T-helper 2 cell treated with Interferon-gamma antibody and Interleukin-4, amounts not matched to agents 5 μg/mL and 100 μg/mL, for 36 hours (primary cell): ENCODE measurements around the gene TESK1.
"Not testable (repeated sequence)": the region's sequence is repeated elsewhere in the genome, so short reads cannot be mapped to it uniquely, and the experiment has no call there.

Experiments used
- DNase-seq: peaks from one replicate; pipeline ENCODE4 v3.0.0; 2021; ENCODE audit warnings: low spot score
- H3K27ac Mint-ChIP-seq: one replicate; pipeline ENCODE4 v1.8.0; 2021; ENCODE audit warnings: mild to moderate bottlenecking, mixed read lengths
- H3K27me3 Mint-ChIP-seq: one replicate; pipeline ENCODE4 v1.8.0; 2021; ENCODE audit warnings: low read depth, mixed read lengths
- H3K36me3 Mint-ChIP-seq: one replicate; pipeline ENCODE4 v1.8.0; 2021; ENCODE audit warnings: low read depth, mixed read lengths
- H3K4me1 Mint-ChIP-seq: one replicate; pipeline ENCODE4 v1.8.0; 2021; ENCODE audit warnings: low read depth, mixed read lengths
- H3K4me3 Mint-ChIP-seq: one replicate; pipeline ENCODE4 v1.8.0; 2022; ENCODE audit warnings: mild to moderate bottlenecking, moderate library complexity, mixed read lengths
- H3K9me3 Mint-ChIP-seq: one replicate; pipeline ENCODE4 v1.8.0; 2021; ENCODE audit warnings: mixed read lengths

TESK1 gene

DNA sequence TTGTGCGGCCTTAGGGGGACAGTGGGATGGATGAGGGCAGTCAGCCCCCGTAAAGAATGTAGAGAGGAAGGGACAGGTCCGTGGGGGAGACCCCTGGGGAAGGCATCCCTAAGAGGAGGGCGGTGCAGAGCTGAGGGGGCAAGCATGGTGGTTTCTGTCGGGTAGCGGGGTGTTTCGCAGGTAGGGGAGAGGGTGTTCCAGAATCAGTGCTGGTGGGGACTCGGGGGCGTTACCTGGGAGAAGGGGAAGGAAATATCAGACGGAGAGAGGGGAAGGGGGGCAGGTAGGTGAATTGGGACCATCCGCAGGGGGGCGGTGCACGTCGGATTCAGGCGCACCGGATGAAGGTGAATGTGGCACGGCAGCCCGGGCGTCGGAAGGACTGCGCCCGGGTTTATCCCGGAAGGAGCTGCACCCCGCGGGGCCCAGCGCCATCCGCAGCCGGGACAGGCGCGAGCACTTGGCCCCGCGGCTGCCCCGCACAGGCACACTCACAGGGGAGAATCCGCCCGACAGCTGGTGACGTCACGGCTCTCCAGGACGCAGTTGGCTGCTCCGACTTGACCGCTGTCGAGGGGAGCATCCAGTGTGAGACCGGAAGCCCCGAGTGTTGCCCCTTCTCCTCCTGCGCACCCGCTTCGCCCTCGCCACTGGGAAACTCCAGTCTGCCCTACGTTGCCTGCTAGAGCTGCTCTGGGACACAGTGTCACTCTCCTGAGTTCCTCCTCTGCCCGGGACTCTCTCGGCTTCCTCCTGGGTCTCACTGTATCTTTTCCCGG is 11.8 kb downstream of the TESK1 start:
- Mint-ChIP-seq H3K4me1 (peaks cover 37% of the 10 kb centered on the region), H3K9me3 (no peaks in the 10 kb centered on the region), H3K36me3 (no peaks in the 10 kb centered on the region), H3K4me3 (peak overlapping the region; percentile 81), H3K27me3 (no peaks in the 10 kb centered on the region), H3K27ac (peak overlapping the region; percentile 86)
- DNase-seq = peak; percentile 73

DNA sequence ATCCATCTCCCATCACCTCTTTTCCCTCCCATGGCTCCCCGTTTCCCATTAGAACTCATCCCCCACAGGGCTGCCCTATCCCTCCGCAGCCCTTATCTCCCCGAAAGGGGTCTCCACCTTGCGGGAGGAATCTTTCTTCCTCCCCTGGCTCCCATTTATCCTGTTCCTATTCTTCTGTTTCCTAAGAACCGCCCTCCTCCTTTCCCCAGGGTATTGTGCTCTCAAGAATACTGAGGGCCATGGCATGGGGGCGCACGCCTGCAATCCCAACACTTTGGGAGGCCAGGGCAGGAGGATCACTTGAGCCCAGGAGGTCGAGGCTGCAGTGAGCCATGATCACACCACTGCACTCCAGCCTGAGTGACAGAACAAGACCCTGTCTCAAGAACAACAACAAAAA is 12.5 kb downstream of the TESK1 start:
- Mint-ChIP-seq H3K27me3 (no peaks in the 10 kb centered on the region), H3K27ac (peak overlapping the region; percentile 86), H3K4me3 (peak overlapping the region; percentile 81), H3K36me3 (no peaks in the 10 kb centered on the region), H3K9me3 (no peaks in the 10 kb centered on the region), H3K4me1 (peaks cover 38% of the 10 kb centered on the region)
- DNase-seq = no peak

DNA sequence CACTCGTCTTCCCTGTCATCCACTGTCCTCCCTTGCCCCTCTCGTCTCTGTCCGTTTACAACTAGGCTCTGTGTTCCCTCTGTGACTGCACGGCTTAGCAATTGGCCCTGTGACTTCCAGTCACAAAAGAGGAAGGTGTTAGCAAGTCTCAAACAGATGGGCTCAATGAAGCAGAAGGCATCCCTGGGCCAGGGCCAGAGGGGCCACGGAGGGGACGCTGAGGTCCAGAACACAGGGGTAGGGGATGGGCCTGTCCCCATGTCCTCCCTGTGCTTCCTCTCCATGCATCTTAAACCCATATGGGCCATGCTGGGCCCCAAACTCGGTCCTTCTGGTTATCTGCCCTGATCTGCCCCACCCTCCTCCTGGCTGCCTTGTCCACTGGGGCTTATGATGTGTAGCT is 13.3 kb downstream of the TESK1 start, which contains the start of gene CD72:
CD72 (minus strand) TSS at position 89 of the 403 bp plus-strand sequence. CDS start 110 bp downstream, outside the sequence.
- Mint-ChIP-seq H3K27me3 (no peaks in the 10 kb centered on the region), H3K9me3 (no peaks in the 10 kb centered on the region), H3K4me1 (peaks cover 38% of the 10 kb centered on the region), H3K36me3 (no peaks in the 10 kb centered on the region), H3K27ac (peak within 1 kb of the TSS; percentile 86), H3K4me3 (peak within 1 kb of the TSS; percentile 81)
- DNase-seq = no peak

DNA sequence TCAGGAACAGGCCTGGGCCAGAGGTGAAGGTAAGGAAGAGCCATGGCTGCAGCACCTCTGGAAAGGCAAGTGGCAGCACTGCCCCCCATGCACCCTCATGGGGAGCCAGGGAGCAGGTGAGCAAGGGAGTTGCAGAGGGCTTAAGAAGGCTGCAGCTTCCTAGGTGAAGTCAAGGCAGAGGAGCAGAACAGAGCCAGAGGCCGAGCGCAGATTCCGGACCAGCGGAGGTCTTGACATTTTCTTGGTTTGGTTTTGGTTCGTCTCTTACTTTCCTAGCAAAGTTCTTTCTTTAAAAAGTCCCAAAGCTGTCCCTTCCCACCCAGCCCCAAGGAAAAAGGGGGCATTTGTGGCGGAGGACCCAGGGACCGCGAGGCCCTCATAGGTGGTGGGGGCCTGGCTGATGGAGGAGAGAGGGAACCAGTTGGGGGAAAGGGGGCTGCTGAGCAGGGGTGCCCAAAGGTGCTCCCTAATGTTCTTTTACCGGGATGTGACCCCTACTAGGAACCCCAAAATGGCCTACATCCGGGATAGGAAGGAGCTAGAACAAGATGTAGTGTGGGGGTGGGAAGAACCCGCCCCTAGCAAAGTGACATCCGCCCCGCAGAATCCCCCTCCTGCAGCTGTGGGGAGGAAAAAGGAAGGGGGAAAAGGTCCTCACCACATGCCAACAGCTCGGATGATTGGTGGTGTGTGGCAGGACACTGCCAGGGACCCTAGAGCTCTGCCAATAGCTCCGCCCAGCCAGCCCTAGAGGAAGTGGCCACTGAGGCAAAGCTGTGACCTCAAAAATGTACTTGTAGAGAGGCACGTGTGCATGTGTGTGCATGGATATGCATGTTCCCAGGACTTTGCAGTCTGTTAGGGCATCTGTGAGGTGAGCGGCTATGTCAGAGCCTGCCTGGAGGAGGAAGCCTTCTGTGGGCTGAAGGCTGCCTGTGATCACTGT is 14.1 kb downstream of the TESK1 start:
- Mint-ChIP-seq H3K9me3 (no peaks in the 10 kb centered on the region), H3K36me3 (no peaks in the 10 kb centered on the region), H3K4me3 (peak overlapping the region; percentile 81), H3K4me1 (peaks cover 38% of the 10 kb centered on the region), H3K27ac (peak overlapping the region; percentile 85), H3K27me3 (no peaks in the 10 kb centered on the region)
- DNase-seq = peak; percentile 72

DNA sequence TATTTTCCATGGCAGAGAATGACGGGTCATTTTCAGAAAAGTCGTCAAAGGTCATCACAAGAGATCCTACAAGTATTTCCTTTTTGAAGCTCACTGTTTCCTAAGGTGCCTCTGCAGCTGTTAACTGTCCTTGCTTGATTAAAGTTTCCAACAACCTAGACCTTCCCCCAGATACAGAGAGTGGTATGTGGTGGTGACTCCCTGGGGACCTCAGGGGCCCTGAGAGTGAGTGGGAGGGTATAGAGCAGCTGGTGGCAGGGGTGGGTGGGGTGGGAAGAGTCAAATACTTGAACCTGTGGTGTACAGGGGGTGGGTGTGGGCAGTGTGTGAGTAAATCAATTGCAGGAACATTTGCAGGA is 14.7 kb downstream of the TESK1 start:
- Mint-ChIP-seq H3K9me3 (no peaks in the 10 kb centered on the region), H3K4me3 (peak overlapping the region; percentile 59), H3K4me1 (peaks cover 38% of the 10 kb centered on the region), H3K27ac (peak overlapping the region; percentile 85), H3K36me3 (no peaks in the 10 kb centered on the region), H3K27me3 (no peaks in the 10 kb centered on the region)
- no peak for DNase-seq

DNA sequence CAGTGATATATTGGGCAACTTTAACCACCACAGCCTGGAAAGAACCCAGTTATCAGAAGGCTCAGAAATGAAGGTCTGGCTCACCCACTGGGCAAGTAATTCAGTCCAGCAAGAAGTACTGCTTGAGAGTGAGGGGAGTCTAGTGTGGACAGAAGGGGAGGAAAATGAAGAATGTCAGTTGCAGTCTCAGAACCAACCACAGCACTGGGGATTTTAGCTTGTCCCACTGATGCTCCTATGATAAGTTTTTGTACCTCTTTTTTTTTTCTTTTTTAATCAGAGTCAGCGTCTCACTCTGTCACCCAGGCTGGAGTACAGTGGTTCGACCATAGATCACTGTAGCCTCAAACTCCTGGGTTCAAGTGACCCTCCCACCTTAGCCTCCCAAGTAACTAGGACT is 22.5 kb downstream of the TESK1 start:
- H3K4me3 Mint-ChIP-seq = no peak overlapping the region
- DNase-seq = no peak
- H3K9me3 Mint-ChIP-seq = no peaks in the 10 kb centered on the region
- H3K27ac Mint-ChIP-seq = no peak overlapping the region
- H3K36me3 Mint-ChIP-seq = no peaks in the 10 kb centered on the region
- peaks cover 5% of the 10 kb centered on the region for H3K4me1 Mint-ChIP-seq
- H3K27me3 Mint-ChIP-seq = no peaks in the 10 kb centered on the region

DNA sequence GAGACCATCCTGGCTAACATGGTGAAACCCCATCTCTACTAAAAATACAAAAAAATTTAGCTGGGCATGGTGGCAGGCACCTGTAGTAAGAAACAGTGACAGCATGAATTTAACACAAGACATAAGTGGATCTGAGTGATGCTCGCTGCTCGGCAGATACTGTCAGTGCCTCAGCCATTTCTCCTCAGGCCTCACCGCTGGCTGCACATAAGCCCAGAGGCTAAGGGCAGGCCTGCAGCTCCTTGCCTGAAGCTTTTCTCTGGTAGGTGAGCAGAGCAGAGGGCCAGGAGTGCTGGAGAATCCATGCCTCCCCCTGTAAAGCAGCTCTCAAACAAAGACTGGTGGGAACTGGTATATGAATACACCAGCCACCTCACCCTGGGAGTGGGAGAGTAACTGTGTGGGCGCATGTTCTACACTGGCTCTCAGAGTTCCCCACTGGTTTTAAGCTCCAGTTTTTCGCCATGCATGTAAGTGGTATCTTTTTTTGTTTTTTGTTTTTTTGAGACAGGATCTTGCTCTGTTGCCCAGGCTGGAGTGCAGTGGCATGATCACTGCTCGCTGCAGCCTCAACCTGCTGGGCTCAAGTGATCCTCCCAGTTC is 23.4 kb downstream of the TESK1 start:
- no peak for DNase-seq
- H3K27ac Mint-ChIP-seq = no peak overlapping the region
- peaks cover 5% of the 10 kb centered on the region for H3K4me1 Mint-ChIP-seq
- no peak overlapping the region for H3K4me3 Mint-ChIP-seq
- H3K36me3 Mint-ChIP-seq = no peaks in the 10 kb centered on the region
- H3K27me3 Mint-ChIP-seq = no peaks in the 10 kb centered on the region
- H3K9me3 Mint-ChIP-seq = no peaks in the 10 kb centered on the region

DNA sequence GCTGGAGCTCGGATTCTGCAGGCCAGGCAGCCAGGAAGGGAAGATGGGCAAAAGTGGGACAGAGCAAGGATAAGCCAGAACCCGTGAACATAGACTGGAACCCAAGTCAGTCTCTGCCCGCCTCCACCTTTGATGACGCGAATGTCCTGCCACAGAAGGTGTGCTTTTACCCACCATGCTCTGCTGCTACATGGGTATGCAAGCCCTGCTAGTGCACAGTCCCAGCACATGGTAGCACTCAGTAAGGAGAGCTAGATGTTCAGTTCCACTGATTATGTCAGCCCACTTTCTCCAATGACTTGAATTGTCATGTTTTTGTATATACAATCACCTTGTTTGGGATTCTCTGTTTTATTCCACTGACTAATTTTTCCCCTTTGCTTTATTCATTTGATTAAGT is 24.5 kb downstream of the TESK1 start:
- H3K36me3 Mint-ChIP-seq = no peaks in the 10 kb centered on the region
- H3K4me1 Mint-ChIP-seq = peaks cover 5% of the 10 kb centered on the region
- H3K27me3 Mint-ChIP-seq = no peaks in the 10 kb centered on the region
- H3K9me3 Mint-ChIP-seq = no peaks in the 10 kb centered on the region
- H3K27ac Mint-ChIP-seq = no peak overlapping the region
- H3K4me3 Mint-ChIP-seq = no peak overlapping the region
- no peak for DNase-seq

DNA sequence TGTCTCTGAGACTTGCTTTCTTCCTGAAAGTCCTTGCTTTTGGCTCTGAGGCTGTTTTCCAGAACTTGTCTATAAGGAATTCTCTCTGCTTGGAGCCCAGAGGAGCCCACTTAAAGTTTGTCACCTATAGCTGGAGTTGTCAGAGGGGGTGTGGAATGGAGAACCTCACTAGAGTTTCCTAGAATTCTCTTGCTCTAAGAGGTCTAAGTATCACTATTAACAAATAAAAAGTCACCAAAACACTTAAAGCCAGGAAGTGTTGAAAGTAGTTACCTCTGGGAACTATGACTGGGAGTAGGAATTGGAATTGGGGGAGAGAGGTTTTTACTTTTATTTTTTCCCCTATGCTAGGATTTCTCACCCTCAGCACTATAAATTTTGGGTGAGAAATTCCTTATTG is 30.7 kb downstream of the TESK1 start:
- H3K4me3 Mint-ChIP-seq = no peak overlapping the region

DNA sequence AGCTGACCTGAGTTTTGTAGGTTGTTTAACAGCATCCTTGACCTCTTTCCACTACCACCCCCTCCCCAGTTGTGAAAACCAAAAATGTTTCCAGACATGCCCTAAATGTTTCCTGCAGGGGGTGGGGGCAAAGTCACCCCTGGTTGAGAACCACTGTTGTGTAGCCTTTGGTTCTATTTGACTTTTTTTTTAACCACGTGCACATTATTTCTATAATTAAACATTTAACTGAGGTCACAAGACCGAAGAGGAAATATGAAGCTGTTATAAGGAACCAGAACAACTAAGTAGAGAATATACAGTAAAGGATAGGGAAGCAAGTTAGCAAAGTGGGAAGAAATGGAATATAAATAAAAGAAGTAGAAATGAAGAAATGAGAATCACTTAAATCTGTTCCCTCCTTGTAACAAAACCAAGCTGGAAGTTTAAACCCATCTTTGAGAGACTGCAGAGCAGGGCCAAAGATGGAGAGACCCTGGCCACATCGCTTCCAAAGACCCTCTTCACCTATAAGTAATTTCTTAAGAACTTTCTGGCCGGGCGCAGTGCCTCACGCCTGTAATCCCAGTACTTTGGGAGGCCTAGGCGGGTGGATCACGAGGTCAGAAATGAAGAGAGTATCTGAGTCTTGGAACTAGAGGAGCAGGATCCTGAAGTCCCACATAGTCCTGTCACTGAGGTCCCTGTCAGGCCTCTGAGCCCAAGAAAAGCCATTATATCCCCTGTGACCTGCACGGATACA is 31.2 kb downstream of the TESK1 start:
- Mint-ChIP-seq H3K9me3 (peaks cover 10% of the 10 kb centered on the region), H3K4me1 (peaks cover 36% of the 10 kb centered on the region), H3K36me3 (peaks cover 21% of the 10 kb centered on the region), H3K27me3 (no peaks in the 10 kb centered on the region), H3K27ac (no peak overlapping the region), H3K4me3 (no peak overlapping the region)
- no peak for DNase-seq

More for the DNA sequence above, 30.7 kb downstream of the TESK1 start:
- H3K27ac Mint-ChIP-seq = no peak overlapping the region
- no peaks in the 10 kb centered on the region for H3K27me3 Mint-ChIP-seq
- H3K9me3 Mint-ChIP-seq = peaks cover 5% of the 10 kb centered on the region
- H3K4me1 Mint-ChIP-seq = peaks cover 36% of the 10 kb centered on the region
- no peak for DNase-seq
- H3K36me3 Mint-ChIP-seq = peaks cover 15% of the 10 kb centered on the region

DNA sequence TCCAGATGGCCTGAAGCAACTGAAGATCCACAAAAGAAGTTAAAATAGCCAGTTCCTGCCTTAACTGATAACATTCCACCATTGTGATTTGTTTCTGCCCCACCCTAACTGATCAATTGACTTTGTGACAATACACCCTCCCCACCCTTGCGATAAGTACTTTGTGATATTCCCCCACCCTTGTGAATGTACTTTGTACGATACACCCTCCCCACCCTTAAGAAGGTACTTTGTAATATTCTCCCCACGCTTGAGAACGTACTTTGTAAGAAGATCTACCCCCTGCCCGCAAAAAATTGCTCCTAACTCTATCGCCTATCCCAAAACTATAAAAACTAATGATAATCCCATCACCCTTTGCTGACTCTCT is 31.8 kb downstream of the TESK1 start:
- not testable (repeated sequence) for DNase-seq, H3K27ac Mint-ChIP-seq, H3K4me3 Mint-ChIP-seq, H3K27me3 Mint-ChIP-seq
- H3K9me3 Mint-ChIP-seq = peaks cover 12% of the 10 kb centered on the region
- peaks cover 41% of the 10 kb centered on the region for H3K4me1 Mint-ChIP-seq
- peaks cover 25% of the 10 kb centered on the region for H3K36me3 Mint-ChIP-seq

DNA sequence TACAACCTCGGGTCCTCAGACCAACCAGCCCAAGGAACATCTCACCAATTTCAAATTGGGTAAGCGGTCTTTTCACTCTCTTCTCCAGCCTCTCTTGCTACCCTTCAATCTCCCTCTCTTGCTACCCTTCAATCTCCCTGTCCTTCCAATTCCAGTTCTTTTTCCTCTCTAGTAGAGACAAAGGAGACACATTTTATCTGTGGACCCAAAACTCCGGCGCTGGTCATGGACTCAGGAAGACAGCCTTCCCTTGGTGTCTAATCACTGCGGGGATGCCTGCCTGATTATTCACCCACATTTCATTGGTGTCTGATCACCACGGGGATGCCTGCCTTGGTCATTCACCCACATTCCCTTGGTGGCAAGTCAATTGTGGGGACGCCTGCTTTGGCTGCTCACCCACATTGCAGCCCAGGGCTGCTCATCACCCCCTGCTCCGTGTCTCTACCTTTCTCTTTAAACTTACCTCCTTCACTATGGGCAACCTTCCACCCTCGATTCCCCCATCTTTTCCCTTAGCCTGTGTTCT is 32.4 kb downstream of the TESK1 start:
- not testable (repeated sequence) for H3K27me3 Mint-ChIP-seq, H3K4me3 Mint-ChIP-seq, DNase-seq, H3K27ac Mint-ChIP-seq
- Mint-ChIP-seq H3K4me1 (peaks cover 41% of the 10 kb centered on the region), H3K9me3 (peaks cover 12% of the 10 kb centered on the region), H3K36me3 (peaks cover 25% of the 10 kb centered on the region)

DNA sequence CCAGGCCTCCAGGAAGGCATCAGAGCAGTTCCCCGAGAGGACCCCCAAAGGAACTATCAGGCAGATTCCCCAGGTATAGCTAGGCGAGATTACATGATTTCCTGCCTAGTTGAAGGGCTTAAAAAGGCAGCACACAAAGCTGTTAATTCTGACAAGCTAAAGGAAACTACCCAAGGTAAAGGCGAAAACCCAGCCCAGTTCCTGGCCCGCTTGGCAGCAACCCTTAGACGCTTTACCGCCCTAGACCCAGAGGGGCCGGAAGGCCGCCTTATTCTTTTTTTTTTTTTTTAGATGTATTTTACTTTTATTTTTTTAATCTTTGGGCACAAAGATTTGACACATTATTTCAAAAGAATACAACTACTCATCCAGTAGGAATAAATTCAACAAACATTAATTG is 33.7 kb downstream of the TESK1 start:
- peak overlapping the region; percentile 84 for H3K27ac Mint-ChIP-seq
- H3K9me3 Mint-ChIP-seq = peaks cover 12% of the 10 kb centered on the region
- not testable (repeated sequence) for DNase-seq, H3K4me3 Mint-ChIP-seq, H3K27me3 Mint-ChIP-seq
- H3K4me1 Mint-ChIP-seq = peaks cover 44% of the 10 kb centered on the region
- peaks cover 33% of the 10 kb centered on the region for H3K36me3 Mint-ChIP-seq
